Body of pancreas (tissue), 4 donors: Measurements from ENCODE around the gene TTC23L. TPM values are rescaled to one million over a fixed set of nuclear protein-coding genes. Genes with fewer than 3 reads are reported as not detected.

Source experiments
- ATAC-seq: fragments of 150-250 bp; one replicate; pipeline ENCODE4 v1.9.1; 2016
- DNase-seq, 4 donors: peaks; one replicate each; pipeline ENCODE4 v3.0.0-alpha.2; 2019
- H3K27ac ChIP-seq, 4 donors: fragments of 200-600 bp; sonication (generic); 1 replicate in 3 of 4; 2 replicates in 1 of 4; pipeline versions ENCODE4 v1.5.1 to v1.6.1; 2016 to 2019; ENCODE audit warnings: mild to moderate bottlenecking in 1 of 4, mixed read lengths in 1 of 4, moderate library complexity in 1 of 4
- H3K27me3 ChIP-seq, 2 donors: fragments of 200-600 bp; sonication (generic); one replicate each; pipeline ENCODE4 v1.6.0; 2016; ENCODE audit warnings: mild to moderate bottlenecking in 1 of 2
- H3K36me3 ChIP-seq, 2 donors: fragments of 200-600 bp; sonication (generic); replicated peaks in 1 of 2; 2 replicates each; pipeline ENCODE4 v1.5.1; 2016; ENCODE audit warnings: low read depth in 2 of 2; ENCODE audit not compliant: insufficient read depth in 1 of 2
- H3K4me1 ChIP-seq: fragments of 200-600 bp; sonication (generic); one replicate; pipeline ENCODE4 v1.6.0; 2016
- H3K4me3 ChIP-seq, 2 donors: fragments of 200-600 bp; sonication (generic); 1 replicate in 1 of 2; 2 replicates in 1 of 2; pipeline ENCODE4 v1.5.1; 2016 to 2019
- H3K9me3 ChIP-seq, 3 donors: fragments of 200-600 bp; sonication (generic); 1 replicate in 2 of 3; 2 replicates in 1 of 3; pipeline ENCODE4 v1.5.1; 2016
- CTCF ChIP-seq, 7 experiments: fragments of 450-650 bp in 4 of 7; fragments of 200-600 bp in 3 of 7; sonication (generic) in 3 of 7; IDR thresholded peaks; one replicate each; pipeline ENCODE4 v1.5.1; 2016 to 2019; ENCODE audit warnings: antibody characterized with exemption in 7 of 7
- POLR2A ChIP-seq, 3 donors: fragments of 450-650 bp; IDR thresholded peaks; one replicate each; pipeline ENCODE4 v1.6.1; 2016; ENCODE audit warnings: antibody characterized with exemption in 3 of 3, mild to moderate bottlenecking in 2 of 3
- whole genome bisulfite sequencing, 2 donors: methylation state at CpG; one replicate each; pipeline ENCODE4 v1.1.5; 2017; 5-methylcytosine and 5-hydroxymethylcytosine counted together
- intact Hi-C: fragments of 100-400 bp; cut with DNase I; formaldehyde crosslinking; loops from one replicate; pipeline ENCODE4 v1.15.1; 2023
- total RNA-seq, 2 donors: library from RNA; depleted of rRNA; stranded (reverse); fragments of >200 nt; gene quantifications; one replicate each; pipeline ENCODE4 v1.1.0, GENCODE V29; 2016

TTC23L gene
- total RNA-seq, 2 donors from 2014 or later: 1.3 TPM; not detected in 1

DNA sequence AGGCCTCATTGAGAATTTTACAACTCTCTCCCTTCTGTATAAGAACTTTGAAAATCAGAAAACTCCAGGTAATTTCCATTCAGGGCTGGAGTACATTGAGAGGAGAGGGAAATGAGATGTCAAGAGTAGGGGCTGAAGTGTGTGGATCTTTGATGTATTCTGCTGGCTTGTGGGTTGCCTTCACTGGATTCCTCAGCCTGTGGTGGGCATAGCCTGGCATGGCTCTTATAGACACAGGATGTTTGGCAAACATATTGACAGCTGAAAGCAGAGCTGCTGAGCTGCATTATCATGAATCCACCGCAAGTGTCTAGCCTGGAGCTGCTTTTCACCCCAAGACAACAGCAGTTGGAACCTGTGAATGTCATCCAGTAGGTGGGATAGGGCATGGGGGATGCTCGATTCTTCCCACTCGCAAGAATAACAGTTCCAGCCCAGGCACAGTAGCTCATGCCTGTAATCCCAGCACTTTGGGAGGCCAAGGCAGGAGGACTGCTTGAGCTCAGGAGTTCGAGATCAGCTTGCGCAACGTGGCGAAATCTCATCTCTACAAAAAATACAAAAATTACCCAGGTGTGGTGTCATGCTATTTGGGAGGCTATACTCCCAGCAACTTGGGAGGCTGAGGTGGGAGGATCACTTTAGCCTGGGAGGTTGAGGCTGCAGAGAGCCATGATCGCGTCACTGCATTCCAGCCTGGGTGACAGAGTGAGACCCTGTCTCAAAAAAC lies 36.0 kb upstream of the TTC23L start:
- ATAC-seq: no peak
- 75 to 94% methylated on average over 8 to 9 of the region's 9 CpGs for WGBS, 2 donors
- intact Hi-C loops: no loop called here
- Histone ChIP-seq H3K27me3 (no peaks in the 10 kb centered on the region), H3K4me3 (no peak overlapping the region), H3K4me1 (no peaks in the 10 kb centered on the region), H3K9me3 (no peaks in the 10 kb centered on the region), H3K36me3 (no peaks in the 10 kb centered on the region), H3K27ac (no peak overlapping the region)
- TF ChIP-seq CTCF (IDR thresholded peaks at IDR 0.05) (no peak), POLR2A (IDR thresholded peaks at IDR 0.05) (no peak)
- DNase-seq: no peak

DNA sequence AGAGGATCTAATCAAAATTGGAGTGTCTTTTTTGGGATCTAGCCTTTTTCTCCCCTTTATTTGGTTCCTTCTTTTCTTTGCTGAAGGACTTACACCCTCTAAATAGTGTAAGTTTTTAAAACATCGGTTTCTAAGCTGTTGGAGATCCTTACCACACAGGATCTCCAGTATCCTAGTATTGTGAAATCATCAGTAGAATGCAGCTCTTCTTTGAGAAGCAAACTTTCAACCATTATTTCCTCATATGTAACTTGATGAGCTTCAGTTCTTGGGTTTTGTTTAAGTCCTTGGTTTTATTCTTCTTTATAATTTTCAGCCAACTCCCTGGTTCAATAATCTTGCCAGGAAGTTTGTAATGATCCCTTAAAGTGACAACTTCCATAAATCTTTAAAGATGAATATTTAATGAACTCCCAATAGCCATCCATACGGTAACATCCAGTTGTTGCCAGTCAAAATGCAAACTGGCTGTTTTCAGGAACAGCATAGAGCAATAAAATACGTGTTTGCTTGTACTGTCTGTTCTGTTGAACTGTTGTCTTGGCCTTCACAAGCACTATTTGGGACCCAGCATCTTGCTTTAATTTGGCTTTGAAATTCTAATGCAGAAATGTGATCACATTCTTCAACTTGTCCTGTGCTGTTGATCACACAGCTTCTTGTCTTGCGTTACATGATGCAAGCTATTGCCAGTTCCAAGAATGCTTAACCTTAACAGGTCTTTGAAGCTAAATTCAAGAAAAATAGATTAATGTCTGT lies 34.8 kb upstream of the TTC23L start:
- ATAC-seq (no peak), DNase-seq (no peak)
- H3K36me3 ChIP-seq: no peaks in the 10 kb centered on the region
- intact Hi-C loops: no loop called here
- no peaks in the 10 kb centered on the region for H3K27me3 ChIP-seq
- WGBS, 2 donors: 79 to 89% methylated on average over 4 of the region's 4 CpGs
- no peak overlapping the region for H3K27ac ChIP-seq
- H3K4me1 ChIP-seq: no peaks in the 10 kb centered on the region
- H3K9me3 ChIP-seq: no peaks in the 10 kb centered on the region
- TF ChIP-seq POLR2A (IDR thresholded peaks at IDR 0.05) (no peak), CTCF (IDR thresholded peaks at IDR 0.05) (no peak)
- H3K4me3 ChIP-seq: no peak overlapping the region

GRCh38 chr5:34804913-34805312 lies 34.1 kb upstream of the TTC23L start:
- H3K9me3 ChIP-seq: no peaks in the 10 kb centered on the region
- intact Hi-C loops: no loop called here
- H3K27ac ChIP-seq: no peak overlapping the region
- 85 to 86% methylated on average over 5 of the region's 5 CpGs for WGBS, 2 donors
- no peaks in the 10 kb centered on the region for H3K4me1 ChIP-seq
- TF ChIP-seq POLR2A (IDR thresholded peaks at IDR 0.05): no peak
- no peak for TF ChIP-seq CTCF (IDR thresholded peaks at IDR 0.05)
- H3K36me3 ChIP-seq: no peaks in the 10 kb centered on the region
- no peak overlapping the region for H3K4me3 ChIP-seq
- ATAC-seq: no peak
- H3K27me3 ChIP-seq: no peaks in the 10 kb centered on the region
- DNase-seq: no peak

- H3K9me3 ChIP-seq: no peaks in the 10 kb centered on the region
- H3K27me3 ChIP-seq: no peaks in the 10 kb centered on the region
- ATAC-seq: no peak
- no peaks in the 10 kb centered on the region for H3K36me3 ChIP-seq
- TF ChIP-seq CTCF (IDR thresholded peaks at IDR 0.05) (no peak), POLR2A (IDR thresholded peaks at IDR 0.05) (no peak)
- H3K4me1 ChIP-seq: no peaks in the 10 kb centered on the region
- intact Hi-C loops: no loop called here
- H3K27ac ChIP-seq: no peak overlapping the region
- 92 to 95% methylated on average over 6 of the region's 6 CpGs for WGBS, 2 donors
- H3K4me3 ChIP-seq: no peak overlapping the region
- no peak for DNase-seq
Observed at GRCh38 chr5:34806532-34806931, 32.4 kb upstream of the TTC23L start.
